ENCODE results near the gene PTPRK.
A peak's percentile ranks its signal among the peaks of the same experiment; 100 is the strongest.

The PTPRK gene

GRCh38 chr6:128276311-128276710 lies 244.1 kb downstream of the PTPRK start:
- DNase-seq, result no peak

GRCh38 chr6:128275681-128276080 lies 244.7 kb downstream of the PTPRK start:
- no peak for DNase-seq

DNA sequence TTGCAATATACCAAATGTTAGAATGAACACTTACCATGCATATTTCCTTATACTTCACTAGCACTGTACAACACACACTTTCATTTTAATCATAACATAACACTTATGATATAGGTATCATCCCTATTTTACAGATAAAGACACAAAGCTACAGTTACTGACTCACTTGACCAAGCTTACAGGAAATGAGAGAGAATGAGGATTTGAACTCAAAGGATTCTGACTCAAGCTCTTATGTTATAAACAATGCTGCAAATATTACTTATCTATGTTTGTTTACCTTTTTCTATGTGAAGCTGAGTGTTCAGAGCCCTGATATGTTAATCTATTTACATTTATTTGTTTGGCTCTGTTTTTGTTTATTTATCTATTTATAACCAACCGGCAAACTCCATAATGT lies 245.4 kb downstream of the PTPRK start:
- DNase-seq, result no peak

- no peak for DNase-seq
Measured at GRCh38 chr6:128271527-128271926, 248.9 kb downstream of the PTPRK start.

- no peak for DNase-seq
Measured at GRCh38 chr6:128271011-128271410, 249.4 kb downstream of the PTPRK start.

DNA sequence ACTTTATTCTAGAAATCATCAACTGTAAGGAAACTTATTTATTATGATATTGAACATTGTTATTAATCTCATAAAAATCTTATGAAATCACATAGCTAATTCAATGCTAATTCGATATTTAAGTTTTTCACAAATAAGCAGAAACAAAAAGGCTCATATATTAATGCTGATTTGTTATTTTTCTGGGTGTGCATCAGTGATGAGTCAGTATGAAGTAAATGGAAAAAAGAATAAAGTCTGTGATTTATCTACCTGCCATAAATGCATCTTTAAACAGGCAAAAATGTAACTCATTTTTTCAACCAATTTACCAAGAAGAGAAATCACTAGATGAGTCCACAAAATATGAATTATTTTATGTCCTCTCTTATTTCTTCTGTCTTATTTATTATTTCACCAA lies 253.5 kb downstream of the PTPRK start:
- DNase-seq, result no peak

GRCh38 chr6:128265706-128266105 lies 254.7 kb downstream of the PTPRK start:
- DNase-seq, result no peak

DNA sequence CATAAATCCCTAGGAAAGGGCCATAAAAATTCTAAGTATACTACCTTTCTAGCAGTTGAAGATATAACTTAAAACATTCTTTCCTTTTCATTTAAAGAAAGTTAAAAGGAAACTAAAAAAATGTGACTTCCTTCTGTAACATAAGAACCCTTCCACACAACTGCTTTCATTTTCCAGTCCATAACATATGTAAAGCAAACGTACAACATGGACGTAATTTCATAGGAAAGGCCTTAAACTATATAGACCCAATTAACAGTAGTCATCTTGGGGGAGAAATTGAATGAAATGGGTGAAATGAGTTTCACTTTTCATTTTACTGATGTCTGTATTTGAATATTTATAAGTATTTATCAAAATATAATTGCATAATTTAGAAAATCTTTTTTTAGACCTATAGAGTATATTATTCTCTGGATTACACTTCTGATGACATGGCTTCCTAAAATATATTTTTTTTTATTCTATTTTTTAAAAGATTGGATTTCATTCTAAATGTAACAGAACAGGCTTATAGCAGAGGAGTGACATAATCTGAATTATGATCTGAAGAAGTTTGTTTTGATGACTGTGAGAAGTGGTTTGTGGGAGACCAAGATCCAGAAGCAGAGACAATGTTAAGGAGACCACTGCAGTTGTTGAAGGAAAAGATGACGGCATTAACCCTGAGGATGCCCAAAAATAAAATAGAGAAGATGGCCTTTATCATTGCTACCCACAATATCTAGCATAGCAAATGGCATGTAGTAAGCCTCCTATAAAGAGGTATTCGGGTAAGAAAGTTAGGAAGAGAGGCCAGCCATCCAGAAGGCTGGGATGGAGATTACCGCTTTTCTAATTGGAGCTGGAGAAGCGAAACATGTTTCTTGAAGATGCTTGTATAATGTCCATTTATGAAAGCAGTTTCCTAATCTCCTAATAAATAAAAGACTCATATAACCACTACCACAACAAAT lies 260.4 kb downstream of the PTPRK start:
- no peak for DNase-seq

- DNase-seq, result no peak
Measured at GRCh38 chr6:128259029-128259724, 261.2 kb downstream of the PTPRK start.

- no peak for DNase-seq
Measured at GRCh38 chr6:128256095-128256494, 264.3 kb downstream of the PTPRK start.

- DNase-seq, result peak; percentile 50
Measured at GRCh38 chr6:128252341-128253176, 267.8 kb downstream of the PTPRK start.

DNA sequence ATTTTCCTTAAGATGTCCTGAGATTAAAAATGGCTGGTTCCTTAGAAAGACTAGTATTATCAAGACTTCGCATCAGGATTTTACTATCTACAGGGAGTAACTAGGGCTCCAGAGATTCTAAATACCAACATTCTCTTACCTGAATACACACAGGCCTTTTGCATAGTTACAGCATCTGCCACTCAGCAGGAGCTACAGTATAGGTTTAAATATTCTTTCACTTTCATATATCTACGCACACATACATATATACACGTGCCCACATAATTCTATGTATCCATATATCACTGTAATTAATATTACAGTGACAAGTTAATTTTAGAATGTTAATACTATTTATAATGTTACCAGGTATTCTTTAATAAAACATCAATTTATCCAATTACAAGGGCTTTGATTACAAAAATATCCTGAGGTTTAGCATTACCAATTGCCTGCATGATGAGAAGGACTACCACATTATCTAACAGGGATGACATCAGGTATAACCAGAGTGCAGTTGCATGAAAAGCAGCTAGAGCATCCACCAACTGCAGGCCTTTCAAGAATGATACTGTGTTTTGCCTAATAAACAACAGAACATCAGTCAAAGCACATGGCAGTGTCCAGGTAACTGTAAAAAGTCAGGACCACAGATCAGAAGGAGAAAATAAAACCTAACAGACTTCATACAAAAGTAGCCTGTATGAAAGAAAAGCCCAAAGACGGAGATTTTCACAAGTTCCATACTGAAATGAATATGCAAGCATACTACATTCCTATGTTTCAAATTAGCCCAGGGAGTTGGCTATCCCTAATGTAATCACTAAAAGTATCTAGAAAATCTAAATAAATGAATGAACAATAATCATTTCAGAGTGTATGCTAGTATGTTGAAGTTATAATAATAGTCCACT lies 268.7 kb downstream of the PTPRK start:
- DNase-seq, result no peak

DNA sequence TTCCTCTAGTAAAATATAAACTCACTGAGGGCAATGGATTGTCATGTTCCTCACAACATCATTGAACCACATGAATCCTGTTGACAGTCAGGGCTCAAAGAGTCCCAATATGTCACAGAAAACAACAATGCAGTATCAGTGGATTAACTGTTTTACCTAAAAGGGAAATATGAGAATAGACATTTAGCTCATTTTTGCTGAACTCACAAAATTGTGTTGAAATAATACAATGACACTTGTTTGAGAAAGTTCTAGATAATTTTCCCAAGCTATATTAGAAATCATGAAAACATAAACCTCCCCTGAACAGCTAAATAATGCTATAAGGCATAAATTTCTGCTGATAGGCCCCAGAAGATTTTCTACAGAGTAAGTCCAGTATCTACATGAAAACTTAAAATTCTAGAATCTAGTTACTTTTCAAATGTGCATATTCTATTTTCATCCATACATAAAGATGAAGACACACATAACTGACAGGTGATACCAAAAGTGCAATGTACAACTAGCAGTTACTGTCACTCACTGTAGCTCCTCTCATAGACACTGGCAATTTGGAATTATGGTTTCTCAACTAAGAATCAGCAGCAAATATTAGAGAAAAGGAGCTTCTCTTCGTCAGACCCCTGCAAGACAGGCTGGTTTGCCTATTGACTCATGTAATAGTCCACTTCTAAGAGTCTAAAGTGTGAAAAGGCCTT lies 269.9 kb downstream of the PTPRK start:
- no peak for DNase-seq

- no peak for DNase-seq
Measured at GRCh38 chr6:128249429-128249828, 271.0 kb downstream of the PTPRK start.

DNA sequence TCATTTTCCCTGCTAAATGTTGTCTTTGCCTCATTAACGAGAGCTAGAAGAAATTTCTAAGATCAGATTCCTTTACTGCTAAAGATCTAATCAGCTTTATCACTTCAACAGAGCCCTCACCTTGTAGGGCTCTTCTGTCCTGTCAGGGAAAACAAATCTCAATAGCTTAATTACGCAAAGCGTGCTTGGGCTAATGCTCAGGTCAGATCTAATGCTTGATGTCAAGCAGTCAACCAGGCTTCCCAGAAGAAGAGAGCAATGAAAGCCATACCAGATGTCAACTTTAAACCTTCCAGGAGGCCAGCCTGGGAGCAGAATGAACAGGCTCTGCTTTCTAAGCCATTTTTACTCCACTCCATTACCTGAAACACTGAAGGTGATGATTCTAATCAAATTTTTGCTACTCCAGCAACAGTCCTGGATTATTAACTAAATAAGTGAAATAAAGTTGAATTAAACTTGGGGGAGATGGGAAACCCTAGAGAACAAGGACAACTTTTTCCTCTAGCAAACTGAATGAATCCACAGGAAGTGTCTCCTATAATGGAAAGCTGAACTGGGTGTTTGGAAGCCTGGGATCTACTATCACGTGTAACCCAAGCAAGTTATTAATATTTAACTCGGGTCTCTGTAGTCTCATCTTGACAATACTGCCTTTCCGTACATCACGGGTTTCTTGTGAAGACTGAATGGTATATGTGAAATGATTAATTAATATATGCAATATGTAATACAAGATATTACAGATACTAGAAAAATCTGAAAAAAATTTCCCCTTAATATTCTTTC lies 273.7 kb downstream of the PTPRK start:
- no peak for DNase-seq

DNA sequence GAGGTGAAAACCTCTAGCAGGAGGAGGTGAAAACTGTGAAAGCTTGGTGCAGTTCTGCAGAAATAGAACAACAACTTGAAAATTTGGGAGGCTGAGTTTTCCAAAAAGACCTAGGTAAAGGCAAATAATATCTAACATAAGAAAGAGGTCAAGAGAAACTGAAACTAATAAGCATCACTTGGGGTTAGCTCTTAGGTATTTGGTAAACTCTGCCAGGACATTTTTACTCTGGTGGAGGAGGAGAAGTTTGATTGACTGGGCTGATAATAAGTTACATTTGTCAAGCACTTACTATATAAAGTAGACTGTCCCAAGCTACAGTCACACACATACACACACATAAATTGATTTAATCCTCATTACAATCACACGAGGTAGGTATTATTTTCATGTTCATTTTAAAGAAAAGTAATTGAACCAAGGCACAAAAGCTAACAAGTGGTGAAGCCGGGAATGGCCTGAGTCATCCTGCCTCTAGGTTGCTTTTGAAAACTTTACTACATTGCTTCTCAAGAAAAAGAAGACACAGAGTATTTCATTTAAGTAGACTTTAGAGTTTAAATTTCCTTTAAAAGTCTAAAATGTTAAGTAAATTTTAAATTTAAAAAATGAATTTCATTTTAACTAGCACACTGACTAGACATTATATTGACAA lies 275.5 kb downstream of the PTPRK start:
- DNase-seq, result no peak

GRCh38 chr6:128242765-128243403 lies 277.5 kb downstream of the PTPRK start:
- DNase-seq, result no peak

GRCh38 chr6:128241216-128241615 lies 279.2 kb downstream of the PTPRK start:
- no peak for DNase-seq

GRCh38 chr6:128240024-128240428 lies 280.4 kb downstream of the PTPRK start:
- no peak for DNase-seq

GRCh38 chr6:128239146-128239545 lies 281.3 kb downstream of the PTPRK start:
- no peak for DNase-seq
